Bronchial epithelial cell (primary cell): ENCODE measurements around the gene RNF227. TPM values are rescaled to one million over a fixed set of nuclear protein-coding genes. Genes with fewer than 3 reads are reported as not detected.
"Not testable (repeated sequence)": the region's sequence is repeated elsewhere in the genome, so short reads cannot be mapped to it uniquely, and the experiment has no call there.

Source experiments
- DNase-seq: peaks from one replicate; pipeline ENCODE4 v3.0.0-alpha.2; 2010; ENCODE audit warnings: low read depth
- FAIRE-seq: peaks from 2 replicates; lab custom pipeline; 2011; peaks lifted over from hg19 to GRCh38; lab: Jason Lieb, UNC
- H3K27me3 ChIP-seq: 2 replicates; pipeline ENCODE4 v1.5.1; 2011; ENCODE audit warnings: low read length; ENCODE audit not compliant: control insufficient read depth, insufficient read depth
- H3K36me3 ChIP-seq: 2 replicates; pipeline ENCODE4 v1.5.1; 2011; ENCODE audit warnings: low read length; ENCODE audit not compliant: control insufficient read depth, insufficient read depth
- H3K4me3 ChIP-seq: 2 replicates; pipeline ENCODE4 v1.5.1; 2011; ENCODE audit warnings: mild to moderate bottlenecking, low read depth, low read length, control low read depth
- total RNA-seq: library from RNA; depleted of rRNA; stranded (reverse); fragments of >200 nt; gene quantifications from 2 replicates; pipeline ENCODE4 v1.2.1, GENCODE V29; 2014
- TF ChIP-seq, protein P1 (sequence below): IDR thresholded peaks from 2 replicates; pipeline ENCODE4 v1.5.1; 2011; ENCODE audit warnings: mild to moderate bottlenecking, moderate library complexity, low read length, control low read depth, inconsistent platforms; ENCODE audit not compliant: insufficient read depth, severe bottlenecking

RNF227 gene
- total RNA-seq = 7.8 and 8.2 TPM in 2 replicates

GRCh38 chr17:7915611-7916384 lies at the start of gene RNF227:
TSS of gene RNF227 (minus strand) at chr17:7916289. CDS start at chr17:7916195, 94 bp downstream.
- Histone ChIP-seq H3K4me3 (peak within 1 kb of the TSS; percentile 57), H3K27me3 (no peaks in the 10 kb centered on the region), H3K36me3 (peaks cover 2% of the 10 kb centered on the region)
- FAIRE-seq (no peak), DNase-seq (peak; percentile 82)
- TF ChIP-seq, protein P1, sequence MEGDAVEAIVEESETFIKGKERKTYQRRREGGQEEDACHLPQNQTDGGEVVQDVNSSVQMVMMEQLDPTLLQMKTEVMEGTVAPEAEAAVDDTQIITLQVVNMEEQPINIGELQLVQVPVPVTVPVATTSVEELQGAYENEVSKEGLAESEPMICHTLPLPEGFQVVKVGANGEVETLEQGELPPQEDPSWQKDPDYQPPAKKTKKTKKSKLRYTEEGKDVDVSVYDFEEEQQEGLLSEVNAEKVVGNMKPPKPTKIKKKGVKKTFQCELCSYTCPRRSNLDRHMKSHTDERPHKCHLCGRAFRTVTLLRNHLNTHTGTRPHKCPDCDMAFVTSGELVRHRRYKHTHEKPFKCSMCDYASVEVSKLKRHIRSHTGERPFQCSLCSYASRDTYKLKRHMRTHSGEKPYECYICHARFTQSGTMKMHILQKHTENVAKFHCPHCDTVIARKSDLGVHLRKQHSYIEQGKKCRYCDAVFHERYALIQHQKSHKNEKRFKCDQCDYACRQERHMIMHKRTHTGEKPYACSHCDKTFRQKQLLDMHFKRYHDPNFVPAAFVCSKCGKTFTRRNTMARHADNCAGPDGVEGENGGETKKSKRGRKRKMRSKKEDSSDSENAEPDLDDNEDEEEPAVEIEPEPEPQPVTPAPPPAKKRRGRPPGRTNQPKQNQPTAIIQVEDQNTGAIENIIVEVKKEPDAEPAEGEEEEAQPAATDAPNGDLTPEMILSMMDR = no peak

GRCh38 chr17:7961421-7961820 lies 45.3 kb upstream of the RNF227 start:
- FAIRE-seq (no peak), DNase-seq (no peak)
- no peaks in the 10 kb centered on the region for H3K27me3 ChIP-seq
- no peak overlapping the region for H3K4me3 ChIP-seq
- no peaks in the 10 kb centered on the region for H3K36me3 ChIP-seq
- TF ChIP-seq, protein P1 = no peak

GRCh38 chr17:7959503-7960253 lies 43.6 kb upstream of the RNF227 start:
- TF ChIP-seq, protein P1 = no peak
- H3K4me3 ChIP-seq = no peak overlapping the region
- DNase-seq (no peak), FAIRE-seq (no peak)
- H3K36me3 ChIP-seq = no peaks in the 10 kb centered on the region
- H3K27me3 ChIP-seq = no peaks in the 10 kb centered on the region

DNA sequence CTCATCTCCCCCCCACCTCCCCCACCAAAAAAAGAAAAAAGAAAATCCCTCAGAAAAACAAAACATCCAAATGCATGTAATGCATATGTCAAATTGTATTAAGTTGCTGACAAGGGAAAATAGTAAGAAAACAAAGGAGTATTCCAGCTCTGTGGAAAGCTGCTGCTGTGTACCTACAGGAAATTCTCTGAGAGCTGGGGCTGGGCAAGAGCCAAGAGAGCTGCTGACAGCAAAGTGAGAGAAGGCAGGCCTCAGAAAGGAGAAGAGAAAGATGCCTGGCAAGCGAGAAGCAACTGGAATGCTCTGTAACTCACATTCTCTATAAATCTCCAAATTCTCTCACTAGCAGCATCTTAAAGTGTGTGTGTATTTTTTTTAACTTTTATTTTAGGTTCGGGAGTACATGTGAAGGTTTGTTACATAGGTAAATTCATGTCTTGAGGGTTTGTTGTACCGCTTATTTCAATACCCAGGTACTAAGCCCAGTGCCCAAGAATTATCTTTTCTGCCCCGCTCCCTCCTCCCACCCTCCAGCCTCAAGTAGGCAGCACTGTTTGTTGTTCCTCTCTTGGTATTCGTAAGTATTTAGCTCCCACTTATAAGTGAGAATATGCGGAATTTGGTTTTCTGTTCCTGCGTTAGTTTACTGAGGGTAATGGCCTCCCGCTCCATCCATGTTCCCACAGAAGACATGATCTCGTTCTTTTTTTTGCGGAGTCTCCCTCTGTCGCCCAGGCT lies 40.3 kb upstream of the RNF227 start:
- DNase-seq (no peak), FAIRE-seq (no peak)
- Histone ChIP-seq H3K4me3 (no peak overlapping the region), H3K27me3 (no peaks in the 10 kb centered on the region), H3K36me3 (no peaks in the 10 kb centered on the region)
- TF ChIP-seq, protein P1 = no peak

DNA sequence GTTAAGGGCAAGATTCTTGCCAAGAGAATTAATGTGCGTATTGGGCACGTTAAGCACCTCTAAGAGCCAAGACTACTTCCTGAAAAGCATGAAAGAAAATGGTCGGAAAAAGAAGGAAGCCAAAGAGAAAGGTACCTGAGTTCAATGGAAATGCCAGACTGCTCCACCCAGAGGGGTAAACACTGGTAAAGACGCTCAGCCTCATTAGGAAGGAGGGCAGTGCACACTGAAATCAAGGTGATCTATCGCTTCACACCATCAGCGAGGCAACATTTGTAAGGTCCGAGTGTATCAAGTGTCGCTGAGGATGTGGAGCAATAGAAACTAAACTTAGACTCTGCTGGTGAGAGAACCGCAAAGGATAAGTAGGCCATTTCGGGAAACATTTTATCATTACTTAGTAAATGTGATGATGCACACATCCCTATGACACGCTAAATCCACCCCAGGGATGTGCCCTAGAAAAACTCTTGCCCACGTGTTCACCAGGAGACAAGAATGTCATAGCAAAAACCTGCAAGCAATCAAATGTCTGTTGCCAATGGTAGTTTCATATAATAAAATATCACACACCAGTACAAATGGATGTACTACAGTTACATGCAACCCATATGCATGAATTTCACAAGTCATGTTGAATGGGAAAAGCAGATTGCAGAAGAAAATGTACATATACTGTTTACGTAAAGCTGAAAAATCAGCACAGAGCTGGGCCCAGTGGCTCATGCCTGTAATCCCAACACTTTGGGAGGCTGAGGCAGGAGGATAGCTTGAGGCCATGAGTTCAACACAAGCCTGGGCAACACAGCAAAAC lies 39.5 kb upstream of the RNF227 start:
- FAIRE-seq (no peak), DNase-seq (no peak)
- no peak overlapping the region for H3K4me3 ChIP-seq

GRCh38 chr17:7953266-7953665 lies 37.2 kb upstream of the RNF227 start:
- not testable (repeated sequence) for H3K4me3 ChIP-seq, FAIRE-seq, H3K27me3 ChIP-seq, DNase-seq, H3K36me3 ChIP-seq

More for the DNA sequence above, 39.5 kb upstream of the RNF227 start:
- H3K36me3 ChIP-seq = no peaks in the 10 kb centered on the region
- TF ChIP-seq, protein P1 = no peak
- no peaks in the 10 kb centered on the region for H3K27me3 ChIP-seq
